A549 treated with Mapracorat at 1 μM for 4 hours (cell line): Measurements from ENCODE around the gene MRPL21. TPM values are rescaled to one million over a fixed set of nuclear protein-coding genes. Genes with fewer than 3 reads are reported as not detected.

Experiments
- total RNA-seq: library from RNA; stranded (reverse); fragments of 200-300 nt; extraction: Qiagen RNA extraction; gene quantifications from 5 replicates; pipeline ENCODE4 v1.2.3, GENCODE V29; 2022

The MRPL21 gene
- total RNA-seq: 126 to 143 TPM (median 134 TPM) in 5 replicates

DNA sequence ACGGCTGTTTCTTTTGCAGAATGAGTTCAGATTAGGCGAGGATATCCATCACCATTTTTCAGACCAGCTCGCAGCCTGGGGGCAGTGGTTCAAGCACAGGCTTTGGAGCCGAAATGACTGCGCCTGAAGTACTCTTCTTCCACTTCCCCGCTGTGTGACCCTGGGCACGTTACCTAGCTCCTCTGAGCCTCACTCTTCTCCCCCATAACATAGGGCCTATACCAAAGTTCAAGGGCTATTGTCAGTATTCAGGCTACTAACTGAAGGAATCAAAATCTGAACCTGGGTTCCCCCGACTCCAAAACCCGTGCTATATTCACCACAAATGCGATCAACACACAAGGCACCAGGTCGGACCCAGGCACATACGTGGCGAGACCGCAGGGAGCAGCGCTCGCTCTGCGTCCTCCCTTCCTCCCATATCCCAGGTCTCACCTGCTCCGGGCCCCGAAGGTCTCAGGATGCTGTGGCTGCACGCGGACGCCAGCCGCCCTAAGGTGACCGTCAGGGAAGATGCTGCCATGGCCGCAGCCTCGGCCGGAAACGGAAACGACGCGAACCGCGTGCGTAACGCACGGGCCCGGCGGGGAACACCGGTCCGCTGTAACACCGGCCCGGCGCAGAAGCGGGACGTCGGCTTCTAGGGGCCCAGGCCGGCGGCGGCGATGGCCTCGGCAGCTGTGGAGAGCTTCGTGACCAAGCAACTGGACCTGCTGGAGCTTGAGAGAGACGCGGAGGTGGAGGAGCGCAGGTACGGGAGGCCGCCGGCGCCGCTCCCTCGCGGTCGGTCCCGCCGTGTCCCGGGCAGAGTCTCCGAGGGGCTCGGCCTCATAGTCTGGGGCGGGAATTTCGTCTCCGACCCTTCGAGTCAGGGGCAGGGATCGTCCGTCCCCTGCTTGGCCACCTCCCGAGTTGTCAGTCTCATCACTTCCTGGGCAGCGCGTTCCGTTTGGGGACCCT is at the start of gene MRPL21, which contains the start of gene IGHMBP2:
Gene MRPL21 (minus strand): TSS at position 545 of the 960 bp plus-strand sequence. CDS start 22 bp downstream, at position 523.
Gene IGHMBP2 (plus strand): TSS at position 604 of the 960 bp plus-strand sequence. CDS start 62 bp downstream, at position 666.

DNA sequence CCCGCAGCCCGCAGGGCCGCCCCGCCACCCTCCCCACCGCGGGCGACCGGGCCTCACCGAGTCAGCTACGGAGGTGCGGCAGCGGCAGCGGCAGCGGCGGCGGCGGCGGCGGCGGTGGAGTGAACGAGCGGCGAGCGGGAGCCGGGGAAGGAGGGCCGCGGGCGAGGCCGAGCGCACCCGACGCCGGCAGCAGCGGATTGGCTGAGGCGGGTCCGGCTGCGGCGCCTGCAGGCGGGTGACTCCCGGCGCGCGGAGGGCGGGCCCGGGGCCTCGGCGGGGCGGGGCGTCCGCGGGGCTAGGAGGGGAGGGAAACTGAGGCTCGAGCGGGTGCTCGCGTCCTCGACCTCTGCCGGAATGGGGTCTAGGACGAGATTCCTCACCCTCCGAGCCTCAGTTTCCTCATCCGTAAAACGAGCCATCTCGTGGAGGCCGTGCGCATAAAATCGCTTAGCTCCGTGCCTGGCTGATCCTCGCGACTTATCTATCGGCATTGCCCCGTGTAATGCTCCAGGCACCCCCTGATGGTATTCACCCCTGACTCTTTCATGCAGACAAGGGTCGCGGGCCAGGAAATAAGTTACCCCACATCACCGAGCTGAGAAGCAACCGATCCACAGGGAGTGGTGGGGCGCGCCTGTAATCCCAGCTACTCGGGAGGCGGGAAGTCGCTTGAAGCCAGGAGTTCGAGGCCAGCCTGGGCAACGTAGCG is 61.8 kb downstream of the MRPL21 start, which contains the start of gene CPT1A:
Gene CPT1A (minus strand): TSS at position 199 of the 709 bp plus-strand sequence. CDS start 26,442 bp downstream, outside the sequence.

Other genes with a start within 250 kb of the MRPL21 start
- 10.2 to 23.6 TPM (median 19.2 TPM) in 5 replicates for gene GAL, start 219.3 kb downstream of the MRPL21 start, total RNA-seq
- gene TESMIN, start 152.3 kb downstream of the MRPL21 start, total RNA-seq: 3.3 to 7.6 TPM (median 6.7 TPM) in 5 replicates
- 27.9 to 32.8 TPM (median 31.7 TPM) in 5 replicates for gene CPT1A, start 61.9 kb downstream of the MRPL21 start, total RNA-seq
- 12.7 to 16.8 TPM (median 15.4 TPM) in 5 replicates for gene IGHMBP2, start 59 bp upstream of the MRPL21 start, total RNA-seq
- not detected in 5 replicates for gene MRGPRD, start 77.2 kb upstream of the MRPL21 start, total RNA-seq
- 0.06 to 0.12 TPM in 2 of 5 replicates, not detected in the others for gene MRGPRF, start 109.4 kb upstream of the MRPL21 start, total RNA-seq
- gene TPCN2, start 145.1 kb upstream of the MRPL21 start, total RNA-seq: 8.7 to 14.1 TPM (median 12.8 TPM) in 5 replicates